HepG2 (cell line): ENCODE data around the gene RFTN1. TPM values are rescaled to one million over a fixed set of nuclear protein-coding genes. Genes with fewer than 3 reads are reported as not detected.

Experiments used
- ATAC-seq: fragments of 200-7000 bp; cut with Tn5 transposase; 3 replicates; pipeline ENCODE4 v1.9.1; 2020; ENCODE audit warnings: mild to moderate bottlenecking, moderate library complexity
- BruUV-seq: library from RNA; stranded (reverse); fragments of 400-500 nt; replicated peaks from 2 replicates; lab custom pipeline; 2021; lab: Mats Ljungman, UMichigan
- CTCF ChIA-PET: fragments of 300-600 bp; formaldehyde crosslinking; extraction: SDS; loops from one replicate; lab custom pipeline; 2021; ENCODE audit warnings: low total read pairs, inconsistent platforms, low intra/inter-chr PET ratio; lab: Yijun Ruan, JAX
- POLR2A ChIA-PET: fragments of 350-600 bp; sonication (Branson Sonifier 250); formaldehyde crosslinking; loops from one replicate; lab custom pipeline; 2020; ENCODE audit warnings: antibody characterized with exemption, inconsistent platforms; lab: Yijun Ruan, JAX
- DNase-seq: peaks from one replicate; pipeline ENCODE4 v3.0.0-alpha.2; 2015; ENCODE audit warnings: low spot score
- FAIRE-seq: peaks from 3 replicates; lab custom pipeline; 2011; peaks lifted over from hg19 to GRCh38; lab: Jason Lieb, UNC
- H2AFZ ChIP-seq: one replicate; pipeline ENCODE4 v1.6.1; 2011; ENCODE audit warnings: low read length, inconsistent platforms
- H3K27ac ChIP-seq: fragments of 300-600 bp; 3 replicates; pipeline ENCODE4 v1.8.0; 2011; ENCODE audit warnings: mixed run types, mild to moderate bottlenecking, mixed read lengths, low read length, inconsistent platforms; ENCODE audit not compliant: insufficient read depth; ENCODE audit errors: extremely low read length
- H3K27me3 ChIP-seq, 2 experiments: fragments of 200-600 bp in 1 of 2; 2 replicates in 1 of 2; 3 replicates in 1 of 2; pipeline versions ENCODE4 v1.6.0 to v1.8.0; 2011; ENCODE audit warnings: low read length in 2 of 2, mild to moderate bottlenecking in 2 of 2, moderate library complexity in 2 of 2, inconsistent platforms in 1 of 2; ENCODE audit not compliant: insufficient read depth in 2 of 2, control insufficient read depth in 1 of 2
- H3K36me3 ChIP-seq, 2 experiments: fragments of 200-600 bp in 1 of 2; replicated peaks in 1 of 2; 2 replicates in 1 of 2; 3 replicates in 1 of 2; pipeline versions ENCODE4 v1.5.1 to v1.8.0; 2011; ENCODE audit warnings: low read length in 2 of 2, inconsistent platforms in 1 of 2; ENCODE audit not compliant: insufficient read depth in 2 of 2, control insufficient read depth in 1 of 2
- H3K4me1 ChIP-seq: 2 replicates; pipeline ENCODE4 v1.5.1; 2012; ENCODE audit warnings: low read length, inconsistent platforms; ENCODE audit not compliant: insufficient read depth
- H3K4me2 ChIP-seq: 2 replicates; pipeline ENCODE4 v1.6.0; 2011; ENCODE audit warnings: low read depth, low read length, inconsistent platforms
- H3K4me3 ChIP-seq, 3 experiments: fragments of 200-600 bp in 1 of 3; sonication (generic), shearing (Covaris generic) in 1 of 3; replicated peaks in 1 of 3; 2 replicates each; pipeline ENCODE4 v1.5.1; 2011 to 2016; ENCODE audit warnings: low read length in 3 of 3, inconsistent platforms in 2 of 3, low read depth in 2 of 3, mild to moderate bottlenecking in 2 of 3, control low read depth in 1 of 3, mixed read lengths in 1 of 3; ENCODE audit not compliant: insufficient read depth in 1 of 3
- H3K79me2 ChIP-seq: one replicate; pipeline ENCODE4 v1.6.1; 2011; ENCODE audit warnings: low read length, inconsistent platforms; ENCODE audit not compliant: insufficient read depth
- H3K9ac ChIP-seq: 2 replicates; pipeline ENCODE4 v1.6.0; 2011; ENCODE audit warnings: mild to moderate bottlenecking, low read depth, low read length, inconsistent platforms; ENCODE audit not compliant: insufficient read depth
- H3K9me3 ChIP-seq: 2 replicates; pipeline ENCODE4 v1.5.1; 2012; ENCODE audit warnings: mild to moderate bottlenecking, low read length
- H4K20me1 ChIP-seq: 2 replicates; pipeline ENCODE4 v1.6.0; 2011; ENCODE audit warnings: inconsistent platforms, mild to moderate bottlenecking, low read length, moderate library complexity; ENCODE audit not compliant: insufficient read depth
- HOXA7 ChIP-seq: sonication (generic); formaldehyde crosslinking; IDR thresholded peaks from 2 replicates; pipeline ENCODE4 v1.8.1; 2022; ENCODE audit warnings: mild to moderate bottlenecking, missing genetic modification reagents, moderate library complexity
- KDM5A ChIP-seq: fragments of 200-600 bp; sonication (generic); IDR thresholded peaks from 2 replicates; pipeline ENCODE4 v1.7.0; 2018; ENCODE audit warnings: antibody characterized with exemption, mild to moderate bottlenecking, low read length, borderline replicate concordance
- NR1H2 ChIP-seq: sonication (generic); formaldehyde crosslinking; IDR thresholded peaks from 2 replicates; pipeline ENCODE4 v1.8.1; 2022; ENCODE audit warnings: low read depth, missing genetic modification reagents, borderline replicate concordance
- PHF20 ChIP-seq: sonication (generic); formaldehyde crosslinking; IDR thresholded peaks from 2 replicates; pipeline ENCODE4 v1.5.0; 2020; ENCODE audit warnings: mild to moderate bottlenecking, missing genetic modification reagents
- SMYD3 ChIP-seq: sonication (generic); formaldehyde crosslinking; IDR thresholded peaks from 2 replicates; pipeline ENCODE4 v1.8.1; 2023; ENCODE audit warnings: mild to moderate bottlenecking, missing genetic modification reagents
- TBL1XR1 ChIP-seq: fragments of 150-350 bp; IDR thresholded peaks from 2 replicates; pipeline ENCODE4 v1.6.1; 2014; ENCODE audit warnings: borderline replicate concordance, low read length; ENCODE audit not compliant: partially characterized antibody
- ZMYM4 ChIP-seq: sonication (generic); formaldehyde crosslinking; IDR thresholded peaks from 2 replicates; pipeline ENCODE4 v1.8.1; 2023; ENCODE audit warnings: mild to moderate bottlenecking, missing genetic modification reagents
- ZNF354B ChIP-seq: sonication (generic); formaldehyde crosslinking; IDR thresholded peaks from 2 replicates; pipeline ENCODE4 v1.8.0; 2022; ENCODE audit warnings: mild to moderate bottlenecking, missing genetic modification reagents
- ZNF562 ChIP-seq: sonication (generic); formaldehyde crosslinking; IDR thresholded peaks from 2 replicates; pipeline ENCODE4 v1.8.0; 2022; ENCODE audit warnings: missing genetic modification reagents, borderline replicate concordance
- ZNF761 ChIP-seq: sonication (generic); formaldehyde crosslinking; conservative IDR thresholded peaks from 2 replicates; pipeline ENCODE4 v1.4.0; 2020; ENCODE audit warnings: mild to moderate bottlenecking, missing genetic modification reagents
- ZSCAN22 ChIP-seq: sonication (generic); formaldehyde crosslinking; IDR thresholded peaks from 2 replicates; pipeline ENCODE4 v1.4.0; 2020; ENCODE audit warnings: mild to moderate bottlenecking, missing genetic modification reagents
- WGBS: methylation state at CpG from one replicate; pipeline ENCODE4 v1.1.6; 2017; ENCODE audit warnings: low lambda C conversion rate; 5-methylcytosine and 5-hydroxymethylcytosine counted together
- in situ Hi-C: cut with HindIII; loops from 2 replicates; pipeline ENCODE4 v1.10.0; 2017; ENCODE audit warnings: low pct_unique_long_range_greater_than_20kb; ENCODE audit not compliant: extremely low pct_ligation_motif_present
- intact Hi-C: fragments of 100-400 bp; cut with micrococcal nuclease; formaldehyde crosslinking; loops from one replicate; pipeline ENCODE4 v1.10.0; 2022; ENCODE audit not compliant: unreplicated experiment
- polyA plus RNA-seq, 8 experiments: library from polyadenylated mRNA; depleted of rRNA in 3 of 8; stranded (reverse) in 7 of 8; unstranded in 1 of 8; fragments of >200 nt; fragmentation: Illumina TruSeq in 4 of 8; extraction: Trizol in 4 of 8; gene quantifications; 2 replicates each; pipeline versions ENCODE4 v1.2.1 to v1.2.3, GENCODE V29; 2011 to 2016; ENCODE audit warnings: low read depth in 4 of 8, missing spikeins in 1 of 8, mixed read lengths in 1 of 8; ENCODE audit not compliant: insufficient read depth in 1 of 8
- total RNA-seq, 5 experiments: library from RNA; depleted of rRNA; stranded (reverse); fragments of >200 nt; fragmentation: Illumina TruSeq; extraction: Trizol; gene quantifications; 2 replicates each; pipeline ENCODE4 v1.2.3, GENCODE V29; 2016; ENCODE audit warnings: low read depth in 1 of 5
- TF ChIP-seq, protein P1 (sequence below): sonication (generic); formaldehyde crosslinking; IDR thresholded peaks from 2 replicates; pipeline ENCODE4 v1.8.1; 2023; ENCODE audit warnings: mild to moderate bottlenecking, missing genetic modification reagents, borderline replicate concordance
- TF ChIP-seq, protein P2 (sequence below): sonication (generic); formaldehyde crosslinking; IDR thresholded peaks from 2 replicates; pipeline ENCODE4 v1.4.0; 2020; ENCODE audit warnings: missing genetic modification reagents, low read depth, mild to moderate bottlenecking, borderline replicate concordance

The RFTN1 gene
- total and polyA plus RNA-seq, 2 of the 13 experiments (the other 11 are each of a cell fraction or from before 2014, with no cell fraction given): not detected

DNA sequence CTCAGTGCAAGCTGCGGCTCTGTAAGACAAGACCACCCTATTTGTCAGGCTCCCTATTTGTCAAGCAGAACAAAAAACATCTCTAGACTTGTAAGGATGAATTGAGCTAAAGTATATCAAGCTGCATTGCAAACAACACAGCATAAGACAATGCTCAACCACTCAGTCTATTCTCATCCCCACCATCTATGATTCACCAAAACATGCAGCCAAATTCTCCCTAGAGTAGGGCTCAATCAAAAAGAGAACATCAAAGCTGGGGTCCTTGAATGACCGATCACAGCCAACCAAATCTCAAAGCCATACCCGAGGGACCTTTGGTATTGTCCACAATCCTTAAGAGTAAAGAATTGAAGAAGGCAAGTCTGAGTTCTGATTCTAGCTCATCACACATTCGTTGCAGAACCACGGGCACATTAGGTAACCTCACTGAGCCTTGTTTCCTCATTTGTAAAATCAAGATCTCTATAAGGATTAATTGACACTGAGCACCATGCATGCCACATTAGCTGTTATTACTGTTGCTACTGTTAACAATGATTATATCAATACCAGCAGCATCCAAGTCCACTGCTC is 31.2 kb downstream of the RFTN1 start:
- TF ChIP-seq HOXA7 (CRISPR knock-in tag) (no peak), KDM5A (no peak), TBL1XR1 (no peak), ZNF761 (CRISPR knock-in tag) (no peak), PHF20 (CRISPR knock-in tag) (no peak), ZNF562 (no peak), ZNF354B (CRISPR knock-in tag) (no peak), ZSCAN22 (no peak), NR1H2 (CRISPR knock-in tag) (no peak), ZMYM4 (CRISPR knock-in tag) (no peak), SMYD3 (no peak)
- TF ChIP-seq, protein P1, sequence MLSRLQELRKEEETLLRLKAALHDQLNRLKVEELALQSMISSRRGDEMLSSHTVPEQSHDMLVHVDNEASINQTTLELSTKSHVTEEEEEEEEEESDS (CRISPR knock-in tag): no peak
- TF ChIP-seq, protein P2, sequence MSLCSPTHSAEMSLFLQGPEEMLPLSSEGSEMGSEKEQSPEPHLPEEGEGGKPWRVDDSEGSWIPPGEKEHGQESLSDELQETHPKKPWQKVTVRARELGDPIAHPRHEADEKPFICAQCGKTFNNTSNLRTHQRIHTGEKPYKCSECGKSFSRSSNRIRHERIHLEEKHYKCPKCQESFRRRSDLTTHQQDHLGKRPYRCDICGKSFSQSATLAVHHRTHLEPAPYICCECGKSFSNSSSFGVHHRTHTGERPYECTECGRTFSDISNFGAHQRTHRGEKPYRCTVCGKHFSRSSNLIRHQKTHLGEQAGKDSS (CRISPR knock-in tag): no peak
- DNase-seq: no peak
- H3K36me3 ChIP-seq: no peaks in the 10 kb centered on the region
- H3K27ac ChIP-seq: no peak overlapping the region
- in situ Hi-C loops: no loop called here
- no peak for FAIRE-seq
- H3K9me3 ChIP-seq: no peaks in the 10 kb centered on the region
- H3K79me2 ChIP-seq: no peaks in the 10 kb centered on the region
- no peak for ATAC-seq
- no peaks in the 10 kb centered on the region for H3K4me1 ChIP-seq
- H2AFZ ChIP-seq: no peak overlapping the region
- ChIA-PET POLR2A (no interaction called here), CTCF (no interaction called here)
- H3K27me3 ChIP-seq: peaks cover 0 to 7% of the 10 kb centered on the region in 2 experiments; a peak in 2 of 5 replicates
- H3K4me2 ChIP-seq: no peak overlapping the region
- no peak overlapping the region for H3K4me3 ChIP-seq
- WGBS: 13% methylated on average over 3 of the region's 5 CpGs
- intact Hi-C loops: no loop called here
- H4K20me1 ChIP-seq: no peaks in the 10 kb centered on the region
- no peak overlapping the region for H3K9ac ChIP-seq
- BruUV-seq: no TSS peak
